HG02571 (cell line): ENCODE measurements around the gene TBC1D8.
A peak's percentile ranks its signal among the peaks of the same experiment; 100 is the strongest.

Experiments used
- ATAC-seq: cut with Tn5 transposase; IDR thresholded peaks from one replicate; pipeline ENCODE4 v1.9.1; 2021; ENCODE audit warnings: mild to moderate bottlenecking, moderate library complexity; ENCODE audit not compliant: unreplicated experiment

Gene TBC1D8

DNA sequence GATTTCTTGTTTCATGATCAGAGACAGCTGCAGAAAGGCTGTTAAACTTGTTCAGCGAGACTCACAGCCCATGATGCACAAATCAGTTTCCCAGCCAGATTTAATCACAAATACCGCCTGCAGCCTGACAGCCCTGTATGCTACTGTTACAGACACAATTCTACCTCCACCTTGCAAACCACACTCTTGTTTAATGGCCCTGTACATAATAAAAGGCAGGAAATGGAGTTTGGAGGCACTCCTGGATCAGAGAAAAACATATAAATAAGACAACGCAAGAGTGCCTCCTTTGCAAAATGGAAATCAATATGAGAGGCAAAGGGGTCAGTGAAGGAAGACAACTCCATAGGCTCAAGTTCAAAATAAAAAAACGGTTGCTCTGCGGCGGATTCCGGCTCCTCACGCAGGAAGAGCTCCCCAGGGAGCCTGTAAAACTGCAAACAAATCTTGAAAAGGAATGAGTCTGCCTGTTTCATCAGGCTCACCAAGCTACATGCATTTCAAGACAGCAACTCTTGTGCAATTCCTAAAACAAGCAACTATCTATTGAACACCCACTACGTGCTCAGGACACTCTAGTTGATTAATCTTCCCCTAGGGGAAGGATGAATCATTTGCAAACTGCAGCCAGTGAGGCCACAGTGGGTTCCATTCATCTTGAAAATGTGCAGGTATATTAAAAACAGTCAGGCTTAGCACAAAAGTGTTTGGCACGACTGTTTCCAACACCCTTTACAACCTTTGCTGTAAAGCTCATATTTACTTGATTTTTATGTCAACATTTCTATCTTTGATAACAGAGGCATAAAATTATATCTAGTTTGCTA is 37.5 kb downstream of the TBC1D8 start:
- ATAC-seq, result no peak

GRCh38 chr2:101112772-101113157 is 38.4 kb downstream of the TBC1D8 start:
- no peak for ATAC-seq

- ATAC-seq, result no peak
Observed at GRCh38 chr2:101111917-101112771, 39.0 kb downstream of the TBC1D8 start.

GRCh38 chr2:101111262-101111838 is 39.8 kb downstream of the TBC1D8 start:
- no peak for ATAC-seq

DNA sequence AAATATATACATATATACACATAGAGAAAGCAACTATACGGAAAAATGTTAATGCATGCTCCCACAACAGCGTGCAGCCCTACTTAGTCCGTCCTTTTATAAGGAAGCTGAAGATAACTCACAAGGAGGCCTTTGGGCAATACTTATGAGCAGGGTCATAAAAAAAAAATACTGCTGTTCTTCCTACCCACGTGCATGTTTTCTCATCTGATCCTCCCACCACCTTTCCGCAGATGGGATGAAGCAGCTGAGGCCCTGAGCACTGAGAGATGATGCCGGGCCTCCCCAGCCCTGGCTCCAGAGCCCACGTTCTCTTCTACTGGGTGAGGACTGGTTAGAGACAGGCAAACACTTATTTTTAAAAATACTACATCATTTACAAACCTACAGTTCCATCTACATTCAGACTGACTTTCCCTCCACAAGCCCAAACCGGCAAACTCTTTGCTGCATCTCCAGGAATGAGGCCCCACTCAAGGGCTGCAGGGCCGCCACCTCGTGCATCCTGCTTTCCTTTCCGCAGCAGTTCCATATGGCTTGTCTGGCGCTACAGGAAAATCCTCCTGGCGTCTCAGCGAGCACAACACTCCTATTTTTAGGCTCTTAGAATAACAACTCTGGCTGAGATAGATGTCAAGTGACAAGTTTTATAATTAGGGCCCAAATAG is 41.6 kb downstream of the TBC1D8 start:
- ATAC-seq, result no peak

- ATAC-seq, result no peak
Observed at GRCh38 chr2:101108357-101108756, 42.8 kb downstream of the TBC1D8 start.

- no peak for ATAC-seq
Observed at GRCh38 chr2:101107241-101107640, 43.9 kb downstream of the TBC1D8 start.

DNA sequence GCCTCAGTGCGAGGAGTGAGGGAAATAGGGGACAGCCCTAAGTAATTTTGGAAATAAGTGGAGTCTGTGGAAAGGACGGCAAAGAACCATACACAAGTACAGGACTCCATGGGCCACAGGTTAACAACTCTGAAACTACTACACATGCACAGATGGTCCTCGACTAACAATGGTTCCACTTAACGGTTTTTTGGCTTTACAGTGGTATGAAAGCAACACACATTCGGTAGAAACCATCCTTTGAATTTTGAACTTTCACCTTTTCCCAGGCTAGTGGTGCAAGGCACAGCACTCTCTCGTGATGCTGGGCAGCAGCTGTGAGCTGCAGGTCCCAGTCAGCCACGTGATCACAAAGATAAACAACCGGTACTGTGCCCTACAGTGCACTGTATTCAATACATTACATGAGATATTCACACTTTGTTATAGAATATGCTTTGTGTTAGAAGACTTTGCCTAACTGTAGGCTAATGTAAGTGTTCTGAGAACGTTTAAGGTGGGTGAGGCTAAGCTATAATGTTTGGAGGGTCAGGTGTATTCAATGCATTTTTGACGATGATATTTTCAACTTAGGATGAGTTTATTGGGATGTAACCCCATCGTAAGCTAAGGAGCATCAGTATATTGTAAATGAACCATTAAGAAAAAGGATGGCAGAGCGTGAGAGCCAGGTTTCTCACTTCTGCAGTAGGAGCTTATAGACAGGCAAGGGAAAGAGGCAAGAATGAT is 44.6 kb downstream of the TBC1D8 start:
- no peak for ATAC-seq

DNA sequence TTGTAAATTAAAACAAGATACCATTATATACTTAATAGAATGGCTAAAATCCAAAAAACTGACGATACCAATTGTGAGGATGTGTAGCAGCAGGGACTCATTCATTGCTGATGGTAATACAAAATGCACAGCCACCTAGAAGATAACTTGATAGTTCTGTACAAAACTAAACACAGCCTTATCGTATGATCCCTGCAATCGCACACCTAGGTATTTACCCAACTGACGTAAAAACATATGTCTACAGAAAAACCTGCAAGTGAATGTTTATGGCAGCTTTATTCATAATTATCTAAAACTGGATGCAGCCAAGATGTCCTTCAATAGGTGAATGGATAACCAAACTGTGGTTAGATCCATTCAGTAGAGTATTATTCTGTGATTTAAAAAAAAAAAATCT is 45.5 kb downstream of the TBC1D8 start:
- ATAC-seq, result no peak

GRCh38 chr2:101097638-101098037 is 53.5 kb downstream of the TBC1D8 start:
- ATAC-seq, result no peak

GRCh38 chr2:101096619-101097142 is 54.5 kb downstream of the TBC1D8 start:
- no peak for ATAC-seq

DNA sequence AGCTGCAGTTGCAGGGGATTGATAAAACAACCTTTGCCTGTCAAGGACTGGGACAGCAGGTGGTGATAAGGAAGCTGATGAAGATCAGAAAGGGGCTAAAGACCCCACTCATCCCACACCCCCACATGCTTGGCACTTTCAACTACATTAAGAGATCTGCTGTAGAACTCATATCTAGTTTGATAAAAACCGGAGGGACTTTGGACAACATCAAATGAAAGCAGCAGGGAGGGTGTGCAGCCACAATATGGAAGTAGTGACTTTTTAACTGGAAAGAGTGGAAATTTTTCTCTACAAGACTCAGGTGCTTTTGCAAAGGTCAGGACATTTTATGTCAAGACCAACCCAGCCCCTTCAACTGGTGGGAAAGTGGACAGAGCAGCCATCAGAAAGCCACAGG is 56.8 kb downstream of the TBC1D8 start:
- ATAC-seq, result no peak

- no peak for ATAC-seq
Observed at GRCh38 chr2:101089942-101090799, 61.0 kb downstream of the TBC1D8 start.

DNA sequence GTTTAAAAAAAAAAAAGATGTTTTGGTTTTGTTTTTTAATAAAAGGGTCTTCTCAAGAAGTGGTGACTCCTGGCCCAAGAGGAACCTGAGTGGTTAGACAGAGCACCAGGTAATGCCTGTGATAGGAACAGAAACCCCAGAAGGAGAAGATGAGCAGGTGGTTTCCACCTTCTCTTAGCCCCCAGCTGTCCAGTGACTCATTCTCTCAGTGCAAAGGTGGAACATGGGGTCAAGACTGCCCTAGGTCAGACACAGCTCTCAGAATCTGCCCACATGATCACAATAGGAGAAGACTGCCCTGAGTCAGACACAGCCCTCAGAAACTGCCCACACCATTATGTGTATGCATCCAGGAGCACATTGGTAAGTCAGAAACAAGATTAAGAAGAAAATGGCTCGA is 61.8 kb downstream of the TBC1D8 start:
- ATAC-seq, result peak; percentile 96

DNA sequence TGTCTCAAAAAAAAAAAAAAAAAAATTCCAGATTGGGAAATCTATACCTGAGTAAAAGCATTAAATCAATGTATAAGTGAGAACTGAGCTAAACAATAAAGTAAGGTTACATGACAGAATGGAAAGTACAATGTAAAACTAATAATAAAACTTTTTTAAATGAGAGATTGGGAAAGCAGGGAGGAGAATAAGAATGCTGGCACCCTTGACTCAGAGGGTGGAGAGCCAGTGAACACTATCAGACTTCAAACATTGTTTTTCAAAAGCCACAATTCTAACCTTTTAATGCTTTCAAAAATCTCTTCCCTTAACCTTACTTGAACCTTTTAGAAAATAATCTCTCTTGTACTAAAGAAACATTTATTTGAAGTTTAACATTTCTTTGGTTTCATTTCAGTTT is 63.5 kb downstream of the TBC1D8 start:
- no peak for ATAC-seq

DNA sequence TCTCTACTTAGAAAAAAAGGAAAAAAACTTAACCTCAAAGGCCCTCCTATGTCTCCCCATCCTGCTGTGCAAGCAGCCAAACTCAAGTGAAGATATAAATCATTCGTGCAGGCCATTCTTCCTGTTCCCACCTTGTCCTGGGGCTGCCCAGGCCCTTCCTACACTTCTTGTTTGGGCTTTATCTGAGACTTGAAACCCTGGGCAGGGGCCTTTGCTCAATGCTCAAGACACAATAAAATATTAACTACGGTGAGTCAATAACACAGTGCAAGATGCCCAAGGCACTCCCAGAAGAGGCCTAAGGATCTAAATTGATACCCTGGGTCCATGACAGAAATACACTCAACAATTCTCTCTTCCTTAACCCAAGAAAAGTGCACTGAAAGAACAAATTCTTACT is 67.6 kb downstream of the TBC1D8 start:
- ATAC-seq, result no peak

- ATAC-seq, result no peak
Observed at GRCh38 chr2:101082998-101083397, 68.2 kb downstream of the TBC1D8 start.

- ATAC-seq, result no peak
Observed at GRCh38 chr2:101081375-101081907, 69.7 kb downstream of the TBC1D8 start.
